Right lobe of liver (tissue), 4 donors: ENCODE results near the gene FHIT.

Experiments
- CTCF ChIP-seq, 4 donors: fragments of 200-600 bp in 3 of 4; fragments of 450-650 bp in 1 of 4; IDR thresholded peaks; one replicate each; pipeline versions ENCODE4 v1.5.1 to v1.8.0; 2016 to 2022; ENCODE audit warnings: antibody characterized with exemption in 4 of 4, mild to moderate bottlenecking in 2 of 4
- POLR2A ChIP-seq: fragments of 450-650 bp; IDR thresholded peaks from one replicate; pipeline ENCODE4 v1.6.1; 2017; ENCODE audit warnings: antibody characterized with exemption, mild to moderate bottlenecking
- donor health status: DM: no; HTN: no; CAD: no.
- donor health status: DM: no; HTN: no; CAD: no.
- donor health status: DM: no; HTN: yes; CAD: no.

- TF ChIP-seq CTCF (IDR thresholded peaks at IDR 0.05) (no peak), POLR2A (no peak)
Observed at GRCh38 chr3:60631509-60631908, 619.7 kb downstream of the FHIT start.
